Measurements from ENCODE around the gene INO80B. TPM values are rescaled to one million over a fixed set of nuclear protein-coding genes. Genes with fewer than 3 reads are reported as not detected.
A peak's percentile ranks its signal among the peaks of the same experiment; 100 is the strongest.

Gene INO80B
- polyA plus RNA-seq, 2 of the 4 experiments (the other 2 are of a cell fraction), result 19.9 to 74.6 TPM

- Histone ChIP-seq H3K27ac (no peak overlapping the region), H3K9me3 (no peaks in the 10 kb centered on the region), H3K4me2 (no peak overlapping the region), H3K4me3 (no peak overlapping the region), H3K4me1 (0 out of 3 replicates have a peak, but pooled peaks cover 3% of the 10 kb centered on the region)
- no peak for DNase-seq (ENCODE audit: low read depth in 1 of 2, low spot score in 1 of 2)
- ChIA-PET CTCF (interaction anchor here (1.0 to 1.3 kb wide), 3 partner anchors 14 to 156 kb away, joined by 3 to 5 read pairs (median 3); no protein-coding TSS in a partner anchor), POLR2A (no interaction called here)
- TF ChIP-seq EHMT2 (IDR thresholded peaks at IDR 0.05; ENCODE audit: low read depth) (no peak), POLR2AphosphoS2 (conservative IDR thresholded peaks at IDR 0.05; ENCODE audit: low read length) (no peak), FOSB (CRISPR knock-in tag; IDR thresholded peaks at IDR 0.05) (no peak), SREBF2 (IDR thresholded peaks at IDR 0.05) (no peak), ZFP36 (IDR thresholded peaks at IDR 0.05; ENCODE audit: borderline replicate concordance, partially characterized antibody) (no peak), BHLHE40 (IDR thresholded peaks at IDR 0.05; ENCODE audit: low read depth, low read length) (no peak), RARB (CRISPR knock-in tag; IDR thresholded peaks at IDR 0.05) (no peak), HOXB5 (CRISPR knock-in tag; IDR thresholded peaks at IDR 0.05) (no peak), FOXS1 (CRISPR knock-in tag; IDR thresholded peaks at IDR 0.05) (no peak), POLR2A (IDR thresholded peaks at IDR 0.05; ENCODE audit: low read length) (no peak), JUN (IDR thresholded peaks at IDR 0.05) (no peak), KDM1A (IDR thresholded peaks at IDR 0.05; ENCODE audit: low read depth) (no peak)
- peak; percentile 24 to 59; a peak in 4 of 6 replicates for ATAC-seq
- no peak for FAIRE-seq
Measured at GRCh38 chr2:74406035-74406434, 48.9 kb upstream of the INO80B start.

- Histone ChIP-seq H3K4me3 (no peak overlapping the region), H3K4me1 (0 out of 3 replicates have a peak, but pooled peaks cover 3% of the 10 kb centered on the region), H3K4me2 (no peak overlapping the region), H3K9me3 (no peaks in the 10 kb centered on the region), H3K27ac (no peak overlapping the region)
- FAIRE-seq (no peak), DNase-seq (ENCODE audit: low read depth in 1 of 2, low spot score in 1 of 2) (no peak), ATAC-seq (no peak)
- ChIA-PET CTCF (interaction anchor here (1.1 to 2.9 kb wide), 2 partner anchors 15 to 24 kb away, joined by 3 to 16 read pairs; no protein-coding TSS in a partner anchor), POLR2A (no interaction called here)
- TF ChIP-seq CHD4 (IDR thresholded peaks at IDR 0.05; ENCODE audit: borderline replicate concordance) (no peak), ZNF302 (CRISPR knock-in tag; IDR thresholded peaks at IDR 0.05) (no peak), ZC3H11A (IDR thresholded peaks at IDR 0.05) (no peak)
- 51% methylated on average over 5 of the region's 5 CpGs for whole genome bisulfite sequencing (ENCODE audit: missing lambda C conversion rate)
Measured at GRCh38 chr2:74407682-74408081, 47.2 kb upstream of the INO80B start.

GRCh38 chr2:74413001-74413698 is 41.7 kb upstream of the INO80B start:
- Histone ChIP-seq H3K4me2 (no peak overlapping the region), H3K9me3 (no peaks in the 10 kb centered on the region), H3K4me3 (no peak overlapping the region), H3K4me1 (no peaks in the 10 kb centered on the region), H3K27ac (no peak overlapping the region)
- WGBS (ENCODE audit: missing lambda C conversion rate), result 67% methylated on average over 8 of the region's 8 CpGs
- FAIRE-seq (no peak), ATAC-seq (no peak; a peak in 1 of 6 replicates), DNase-seq (ENCODE audit: low read depth in 1 of 2, low spot score in 1 of 2) (no peak)
- ChIA-PET CTCF (interaction anchor here (0.7 to 3.0 kb wide), 5 partner anchors 12 to 26 kb away, joined by 3 to 16 read pairs (median 4); no protein-coding TSS in a partner anchor), POLR2A (interaction anchor here (1.3 kb wide), 1 partner anchor 45 kb away, joined by 4 read pairs; the partner anchor contains the start of gene WBP1)
- TF ChIP-seq FOSB (CRISPR knock-in tag; IDR thresholded peaks at IDR 0.05) (no peak), EHF (CRISPR knock-in tag; IDR thresholded peaks at IDR 0.05) (no peak)

DNA sequence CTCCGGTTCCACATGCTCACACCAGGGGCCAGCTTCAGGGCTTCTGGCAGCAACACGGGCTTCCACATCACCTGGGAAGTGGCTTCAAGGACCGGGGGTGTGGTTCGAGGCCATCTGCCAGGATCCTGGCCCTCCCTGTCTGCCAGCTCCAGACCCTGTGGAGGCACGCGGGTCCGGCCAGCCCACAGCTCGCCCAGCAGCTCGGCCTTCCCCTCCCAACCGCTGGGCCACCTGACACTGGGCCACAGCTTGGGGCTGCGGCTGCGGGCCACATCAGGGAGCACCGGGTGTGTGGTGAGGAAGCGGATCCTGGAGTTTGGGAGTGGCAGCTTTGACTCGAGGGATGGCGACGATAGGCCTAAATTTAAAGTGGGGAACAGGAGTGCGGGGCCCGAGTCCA is 40.4 kb upstream of the INO80B start:
- FAIRE-seq (no peak), ATAC-seq (no peak), DNase-seq (ENCODE audit: low read depth in 1 of 2, low spot score in 1 of 2) (no peak)
- no peak overlapping the region for H3K27ac ChIP-seq
- H3K4me2 ChIP-seq, result no peak overlapping the region
- ChIA-PET POLR2A (no interaction called here), CTCF (interaction anchor here (3.0 kb wide), 1 partner anchor 23 kb away, joined by 16 read pairs; no protein-coding TSS in a partner anchor)
- no peaks in the 10 kb centered on the region for H3K4me1 ChIP-seq
- H3K4me3 ChIP-seq, result no peak overlapping the region
- TF ChIP-seq NFE2L2 (conservative IDR thresholded peaks at IDR 0.05; ENCODE audit: low read length), result no peak
- 85% methylated on average over 19 of the region's 19 CpGs for WGBS (ENCODE audit: missing lambda C conversion rate)
- H3K9me3 ChIP-seq, result no peaks in the 10 kb centered on the region
